ENCODE results near the gene ICE1. TPM values are rescaled to one million over a fixed set of nuclear protein-coding genes. Genes with fewer than 3 reads are reported as not detected.
"Not testable (repeated sequence)": the region's sequence is repeated elsewhere in the genome, so short reads cannot be mapped to it uniquely, and the experiment has no call there.

The ICE1 gene
- total RNA-seq, 1 donor = 11.6 TPM

DNA sequence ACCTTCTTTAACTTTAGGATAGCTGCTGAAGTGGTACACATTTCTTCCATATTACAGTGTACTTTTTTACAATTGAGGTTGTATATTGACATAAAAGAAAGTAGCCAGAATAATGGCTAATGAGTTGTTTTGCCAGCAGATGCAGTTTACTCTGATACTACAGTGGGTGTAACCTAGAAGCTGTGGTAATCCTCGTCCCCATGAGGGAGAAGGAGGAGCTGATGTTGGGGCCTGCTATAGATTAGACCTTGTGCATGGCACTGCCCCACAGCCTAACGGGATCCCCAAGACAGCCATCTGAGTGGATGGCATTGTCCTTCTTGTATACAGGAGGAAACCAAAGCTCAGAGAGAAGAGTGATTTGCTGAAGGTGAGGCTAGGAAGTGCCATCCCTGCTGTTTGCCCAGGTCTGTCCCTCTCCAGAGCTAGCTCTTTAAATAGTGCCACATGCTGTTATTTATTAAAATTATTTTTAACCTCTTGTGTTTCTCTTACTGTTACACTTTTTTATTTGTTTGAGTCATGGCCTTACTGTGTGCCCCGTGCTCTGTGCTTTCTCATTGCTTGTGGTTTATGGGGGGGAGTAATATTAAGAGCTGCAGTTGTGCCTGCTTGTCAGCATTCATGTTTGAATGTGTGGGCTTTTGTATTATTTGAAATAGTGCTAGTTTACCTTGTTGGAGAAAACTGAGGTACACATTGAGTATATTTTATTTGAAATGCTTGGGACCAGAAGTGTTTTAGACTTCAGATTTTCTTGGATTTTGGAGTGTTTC lies 65.3 kb downstream of the ICE1 start:
- DNase-seq (ENCODE audit: low read depth in 2 of 3, low spot score in 2 of 3) = no peak

DNA sequence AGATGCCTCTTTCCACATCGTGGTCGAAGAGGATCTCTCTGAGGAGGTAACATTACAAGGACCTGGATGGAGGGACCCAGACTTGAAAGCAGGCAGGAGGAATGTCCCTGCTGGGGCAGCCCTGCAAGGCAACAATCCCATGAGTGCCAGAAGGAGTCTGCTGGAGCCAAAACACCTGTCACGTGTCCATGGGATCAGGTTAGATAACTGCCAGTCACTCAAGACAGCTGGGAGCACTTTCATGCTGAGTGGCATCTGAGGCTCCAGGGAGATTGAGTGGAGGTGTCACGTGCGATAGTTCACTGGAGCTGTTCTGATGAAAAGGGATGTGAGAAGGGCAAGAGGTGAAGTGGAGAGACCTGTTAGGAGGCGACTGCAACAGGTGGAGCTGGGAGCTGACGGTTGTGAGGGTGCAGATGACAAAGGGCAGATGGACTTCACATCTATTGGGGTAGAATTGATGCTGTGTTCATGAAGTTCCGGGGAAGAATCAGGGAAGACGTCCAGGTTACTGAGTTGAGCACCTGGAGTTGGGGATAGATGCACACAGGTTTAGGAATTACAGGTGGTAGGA lies 68.4 kb downstream of the ICE1 start:
- no peak for DNase-seq (ENCODE audit: low read depth in 2 of 3, low spot score in 2 of 3)

DNA sequence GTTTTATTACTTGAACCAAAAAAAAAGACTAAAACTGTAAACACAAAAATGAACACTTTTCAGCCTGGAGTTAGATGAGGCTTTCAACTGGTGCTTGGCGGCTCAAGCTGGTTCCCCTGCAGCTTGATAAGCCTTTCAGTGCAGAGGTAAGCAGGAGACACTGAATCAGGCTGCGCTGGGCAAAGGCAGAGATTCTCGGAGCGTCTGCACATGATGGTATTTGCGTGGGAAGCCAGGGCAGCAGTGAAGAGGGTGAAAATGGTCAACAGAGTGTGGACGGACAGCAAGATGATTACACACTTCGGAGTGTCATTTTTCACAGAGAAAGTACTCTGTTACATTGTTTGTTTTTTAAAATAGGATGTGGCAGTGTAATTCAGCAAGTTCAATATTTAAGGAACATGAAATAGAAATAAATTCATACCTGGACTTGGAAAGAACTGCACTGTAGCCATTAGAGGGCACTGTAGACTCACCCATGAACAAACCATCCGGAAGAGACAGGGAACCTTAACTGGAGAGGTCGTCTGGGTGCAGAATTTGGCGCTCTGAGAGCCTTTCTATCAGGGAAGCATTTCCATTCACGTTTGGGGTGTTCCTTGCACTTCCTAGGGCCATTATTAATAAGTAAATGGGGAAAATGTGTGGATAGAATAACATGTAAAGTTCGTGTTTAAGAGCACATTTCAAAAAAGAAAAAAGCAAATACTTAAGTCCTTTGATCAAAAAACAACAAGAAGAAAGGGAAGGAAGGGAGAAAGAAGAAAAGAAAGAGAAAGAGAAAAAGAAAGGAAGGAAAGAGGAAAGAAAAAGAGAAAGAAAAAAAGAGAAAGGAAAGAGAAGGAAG lies 69.8 kb downstream of the ICE1 start:
- DNase-seq (ENCODE audit: low read depth in 2 of 3, low spot score in 2 of 3) = peak; percentile 21 to 81 (median 60)

DNA sequence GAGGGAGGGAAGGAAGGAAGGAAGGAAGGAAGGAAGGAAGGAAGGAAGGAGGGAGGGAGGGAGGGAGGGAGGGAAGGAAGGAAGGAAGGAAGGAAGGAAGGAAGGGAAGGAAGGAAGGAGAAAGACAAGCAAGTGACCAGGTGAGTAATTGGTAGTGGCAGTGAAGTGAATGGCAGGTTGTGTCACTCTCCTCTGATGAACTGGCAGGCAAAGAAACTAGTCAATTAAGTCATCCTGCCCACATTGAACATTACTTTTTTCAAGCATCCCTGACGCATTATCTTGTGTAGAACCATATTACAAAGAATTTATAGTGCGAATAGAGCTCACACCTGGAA lies 70.4 kb downstream of the ICE1 start:
- not testable (repeated sequence) for DNase-seq (ENCODE audit: low read depth in 2 of 3, low spot score in 2 of 3)

DNA sequence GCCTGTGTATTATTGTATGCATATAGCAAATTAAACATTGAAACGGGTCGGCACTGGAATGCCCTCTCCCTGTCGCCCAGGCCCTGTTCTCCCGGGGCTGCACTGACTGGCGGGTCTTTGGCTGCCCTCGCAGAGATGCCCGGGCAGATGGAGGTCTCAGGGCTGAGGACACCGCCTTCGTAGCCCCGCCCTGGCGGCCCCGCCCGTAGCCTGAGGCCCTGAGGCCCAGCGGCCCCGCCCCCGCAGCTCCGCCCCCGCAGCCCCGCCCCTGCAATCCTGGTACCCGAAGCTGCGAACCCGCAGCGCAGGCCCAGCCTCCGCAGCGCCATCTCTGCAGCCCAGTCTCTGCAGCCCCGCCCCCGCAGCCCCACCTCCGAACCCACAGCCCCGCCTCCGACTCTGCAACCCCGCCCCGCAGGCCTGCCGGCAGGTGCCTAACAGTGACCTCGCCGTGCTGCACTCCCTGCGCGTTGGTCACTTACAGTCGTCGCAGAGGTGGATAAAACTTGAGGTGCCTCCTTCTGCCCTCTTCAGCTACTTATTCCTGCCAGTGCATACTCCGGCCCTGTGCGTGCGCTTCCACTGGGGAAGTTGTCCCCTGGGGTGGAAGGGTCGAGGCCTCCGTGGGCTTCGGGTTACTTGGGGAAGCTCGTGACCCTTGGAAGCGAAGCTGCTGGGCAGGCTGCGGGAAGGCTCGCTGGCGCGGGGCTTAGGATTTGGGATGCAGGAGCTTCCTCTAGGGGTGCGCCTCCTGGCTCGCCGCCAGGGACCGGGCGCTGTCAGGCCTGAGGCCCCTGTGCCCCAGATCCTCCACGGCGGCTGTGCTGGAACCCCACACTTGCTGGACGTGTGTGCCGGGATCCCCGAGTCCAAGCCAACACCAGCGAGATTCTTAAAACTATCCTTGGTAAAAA lies 72.3 kb downstream of the ICE1 start:
- DNase-seq (ENCODE audit: low read depth in 2 of 3, low spot score in 2 of 3) = peak; percentile 66 to 80 (median 72)

DNA sequence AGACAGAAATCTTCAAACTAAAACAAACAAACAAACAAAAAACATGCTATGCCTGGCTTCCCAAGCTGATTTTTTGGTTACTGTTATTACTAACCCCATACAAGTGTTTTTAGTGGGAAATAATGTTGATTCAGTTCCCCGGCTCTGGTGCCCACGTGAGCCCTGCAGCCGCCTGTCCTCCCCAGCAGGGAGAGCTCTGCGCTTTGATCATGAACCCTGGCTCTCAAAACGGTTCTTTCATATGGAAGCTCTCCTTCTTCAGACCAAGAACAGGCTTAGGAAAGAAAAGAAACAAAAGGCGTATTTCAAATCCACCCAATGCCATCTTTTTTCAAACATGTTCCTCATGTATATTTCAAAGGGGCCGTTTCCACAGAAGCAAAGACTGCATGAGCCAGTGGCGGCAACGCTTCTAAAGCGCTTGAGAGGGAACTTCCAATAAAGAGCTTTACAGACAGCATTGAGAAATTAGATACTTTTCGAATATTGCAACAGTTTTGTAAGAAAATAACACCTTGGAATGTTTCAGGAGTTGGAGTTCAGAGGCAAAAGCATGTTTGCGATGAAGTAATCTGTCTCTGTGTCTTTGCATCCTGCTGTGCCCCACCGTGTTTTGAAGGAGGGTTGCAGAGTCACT lies 74.8 kb downstream of the ICE1 start:
- DNase-seq (ENCODE audit: low read depth in 2 of 3, low spot score in 2 of 3) = peak in 2 of 3 donors; percentile 37 to 57

DNA sequence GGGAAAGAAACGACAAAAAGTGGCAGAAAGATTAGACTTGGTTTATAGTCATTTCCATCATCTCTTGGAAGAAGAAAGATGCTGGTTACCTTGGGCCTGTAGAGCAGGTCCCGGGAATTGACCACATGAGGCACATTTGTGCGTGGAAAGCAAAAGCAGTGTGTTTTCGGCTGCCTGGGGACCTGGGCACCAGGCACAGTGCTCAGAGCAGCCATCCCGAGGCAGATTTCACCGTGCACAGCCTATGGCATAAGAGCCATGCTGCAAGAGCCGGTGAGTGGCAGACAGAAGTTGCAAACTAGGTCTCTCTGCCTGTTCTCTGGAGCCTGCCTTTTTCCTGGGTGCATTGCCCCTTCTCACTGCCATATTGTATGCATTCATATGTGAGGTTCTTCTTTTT lies 77.0 kb downstream of the ICE1 start:
- no peak for DNase-seq (ENCODE audit: low read depth in 2 of 3, low spot score in 2 of 3)

DNA sequence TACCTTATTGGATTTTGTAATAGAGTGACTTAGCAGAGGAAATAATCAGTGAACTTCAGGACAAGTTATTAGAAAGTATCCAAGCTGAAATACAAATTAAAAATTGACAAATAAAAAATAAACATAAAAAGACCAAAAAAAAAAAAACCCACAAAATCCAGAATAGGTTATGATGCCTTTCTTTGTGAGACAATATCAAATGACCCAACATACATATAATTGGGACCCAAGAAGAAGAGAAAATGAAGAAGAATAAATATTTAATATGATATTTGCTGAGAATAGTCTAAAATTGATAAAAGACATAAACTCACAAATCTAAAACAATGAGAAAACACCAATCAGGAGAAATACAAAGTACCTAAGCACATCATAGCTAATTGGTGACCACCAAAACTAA lies 81.8 kb downstream of the ICE1 start:
- DNase-seq (ENCODE audit: low read depth in 2 of 3, low spot score in 2 of 3) = no peak

DNA sequence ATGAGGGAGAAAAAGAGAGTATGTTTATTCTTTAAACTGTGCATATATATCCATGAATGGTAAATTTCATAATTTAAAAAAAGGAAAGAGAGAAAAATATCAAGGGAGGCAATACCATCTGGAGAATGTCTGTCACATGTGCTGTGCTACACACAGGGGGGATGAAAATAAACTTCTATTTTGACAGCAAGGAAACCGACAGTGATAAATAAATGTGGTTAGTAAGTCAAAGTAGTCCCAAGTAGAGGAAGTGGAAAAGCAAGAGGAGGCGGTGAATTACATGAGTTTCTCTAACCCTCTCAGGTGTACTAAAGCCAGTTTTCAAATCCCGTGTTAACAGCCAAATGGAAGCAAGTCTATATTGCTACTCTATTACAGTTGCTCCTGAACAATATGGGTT lies 83.3 kb downstream of the ICE1 start:
- DNase-seq (ENCODE audit: low read depth in 2 of 3, low spot score in 2 of 3) = peak in 1 of 3 donors; percentile 27

DNA sequence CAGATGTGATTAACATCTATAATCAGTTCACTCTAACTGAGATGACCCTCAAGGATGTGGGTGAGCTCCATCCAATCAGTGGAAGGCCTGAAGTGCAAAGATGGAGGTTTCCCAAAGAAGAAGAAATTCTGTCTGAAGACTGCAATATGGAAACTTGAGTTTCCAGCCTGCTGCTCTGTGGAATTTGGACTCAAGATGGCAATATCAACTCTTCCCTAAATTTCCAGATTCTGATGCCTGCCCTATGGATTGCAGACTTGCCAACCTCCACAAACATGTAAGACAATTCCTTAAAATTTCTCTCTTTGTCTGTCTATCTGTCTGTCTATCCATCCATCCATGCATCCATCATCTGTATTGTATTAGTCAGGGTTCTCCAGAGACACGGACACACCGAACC lies 85.9 kb downstream of the ICE1 start:
- no peak for DNase-seq (ENCODE audit: low read depth in 2 of 3, low spot score in 2 of 3)

DNA sequence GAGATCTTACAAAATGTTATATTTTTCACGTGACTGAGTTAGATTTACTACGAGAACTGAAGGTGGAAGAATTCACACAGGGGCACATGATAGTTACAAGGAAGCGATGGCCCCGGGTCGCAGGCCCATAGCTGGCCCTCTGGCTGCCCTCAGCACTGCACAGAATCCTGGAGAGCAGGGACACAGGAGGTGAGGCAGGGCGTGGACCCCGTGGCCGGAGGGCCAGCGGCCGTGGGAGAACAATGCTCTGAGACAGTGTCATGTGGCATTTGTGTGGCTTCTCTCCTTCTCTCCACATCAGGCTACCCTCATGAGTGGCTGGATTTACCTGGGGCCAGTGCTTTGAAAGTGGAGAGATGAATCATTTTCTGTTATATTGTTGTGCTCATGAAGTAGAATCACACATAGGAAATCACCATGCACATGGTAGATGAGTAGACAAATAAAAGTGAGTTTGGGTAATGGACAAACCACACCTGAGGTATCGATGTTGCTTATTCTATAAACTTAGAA lies 89.5 kb downstream of the ICE1 start:
- no peak for DNase-seq (ENCODE audit: low read depth in 2 of 3, low spot score in 2 of 3)

DNA sequence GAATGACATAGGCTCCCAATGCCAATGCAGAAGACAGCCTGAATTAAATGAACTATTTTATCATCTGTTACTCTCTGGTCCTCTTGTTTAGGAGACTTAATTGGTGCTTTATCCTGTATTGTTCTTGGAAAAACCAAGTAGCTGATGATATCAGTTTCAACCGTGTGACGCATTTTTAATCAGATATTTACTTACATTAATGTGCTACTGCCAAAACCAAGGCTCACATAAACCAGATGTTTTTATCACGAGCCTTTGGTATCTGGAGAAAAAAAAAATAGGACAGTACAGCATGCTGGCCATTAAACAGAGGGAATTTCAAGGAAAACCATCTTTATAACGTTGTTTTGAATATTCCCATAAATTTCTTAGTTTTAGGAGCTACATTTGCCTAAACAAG lies 90.1 kb downstream of the ICE1 start:
- no peak for DNase-seq (ENCODE audit: low read depth in 2 of 3, low spot score in 2 of 3)

DNA sequence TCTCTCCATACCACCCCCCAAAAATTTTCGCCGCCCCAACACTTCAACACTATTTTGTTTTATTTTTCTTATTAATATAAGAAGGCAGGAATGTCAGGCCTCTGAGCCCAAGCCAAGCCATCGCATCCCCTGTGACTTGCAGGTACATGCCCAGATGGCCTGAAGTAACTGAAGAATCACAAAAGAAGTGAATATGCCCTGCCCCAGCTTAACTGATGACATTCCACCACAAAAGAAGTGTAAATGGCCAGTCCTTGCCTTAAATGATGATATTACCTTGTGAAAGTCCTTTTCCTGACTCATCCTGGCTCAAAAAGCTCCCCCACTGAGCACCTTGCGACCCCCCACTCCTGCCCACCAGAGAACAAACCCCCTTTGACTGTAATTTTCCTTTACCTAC lies 98.1 kb downstream of the ICE1 start:
- not testable (repeated sequence) for DNase-seq (ENCODE audit: low read depth in 2 of 3, low spot score in 2 of 3)

DNA sequence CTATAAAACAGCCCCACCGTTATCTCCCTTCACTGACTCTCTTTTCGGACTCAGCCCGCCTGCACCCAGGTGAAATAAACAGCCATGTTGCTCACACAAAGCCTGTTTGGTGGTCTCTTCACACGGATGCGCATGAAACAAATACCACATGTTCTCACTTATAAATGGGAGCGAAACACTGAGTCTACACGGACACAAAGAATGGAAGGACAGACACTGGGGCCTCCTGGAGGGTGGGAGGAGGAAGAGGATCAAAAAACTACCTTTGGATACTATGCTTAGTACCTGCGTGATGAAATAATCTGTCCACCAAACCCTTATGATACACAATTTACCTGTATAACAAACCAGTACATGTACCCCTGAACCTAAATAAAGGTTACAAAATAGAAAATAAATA lies 98.6 kb downstream of the ICE1 start:
- DNase-seq (ENCODE audit: low read depth in 2 of 3, low spot score in 2 of 3) = no peak

DNA sequence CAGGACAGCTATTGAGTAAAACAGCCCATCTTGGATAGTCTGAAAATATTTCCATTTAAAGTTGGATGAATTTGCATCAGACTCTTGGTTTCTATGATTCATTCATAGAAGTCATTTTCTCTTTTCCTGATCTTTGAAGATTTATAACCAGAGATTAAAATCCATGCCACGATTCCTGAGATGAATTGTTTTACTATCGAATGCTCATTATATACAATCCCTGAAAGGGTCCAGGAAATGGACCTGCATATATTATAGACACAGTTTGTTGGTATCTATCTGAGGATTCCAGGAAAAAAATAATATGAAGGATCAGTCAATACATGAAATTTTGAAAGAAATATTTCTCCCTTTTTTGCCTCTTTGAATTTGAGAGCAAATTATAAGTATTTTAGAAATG lies 99.0 kb downstream of the ICE1 start:
- no peak for DNase-seq (ENCODE audit: low read depth in 2 of 3, low spot score in 2 of 3)

DNA sequence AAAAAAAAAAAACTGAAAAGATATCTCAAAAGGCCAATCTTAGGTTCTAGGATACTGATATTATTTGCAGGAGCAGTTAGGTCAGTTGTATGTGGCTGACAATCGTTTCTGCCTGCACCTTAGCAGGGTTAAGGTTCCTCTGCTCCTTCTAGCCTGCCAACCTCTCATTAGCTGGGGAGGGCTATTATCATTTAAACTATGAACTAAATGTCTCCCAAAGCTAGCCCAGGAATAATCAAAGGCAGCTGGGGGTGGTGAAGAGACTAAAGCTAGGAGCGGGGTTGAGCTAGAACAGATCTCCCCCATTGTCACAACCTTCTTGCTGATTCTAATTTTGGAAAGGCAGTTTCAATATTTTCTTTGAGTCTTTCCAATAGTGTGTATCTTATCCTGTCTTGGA lies 99.9 kb downstream of the ICE1 start:
- no peak for DNase-seq (ENCODE audit: low read depth in 2 of 3, low spot score in 2 of 3)

DNA sequence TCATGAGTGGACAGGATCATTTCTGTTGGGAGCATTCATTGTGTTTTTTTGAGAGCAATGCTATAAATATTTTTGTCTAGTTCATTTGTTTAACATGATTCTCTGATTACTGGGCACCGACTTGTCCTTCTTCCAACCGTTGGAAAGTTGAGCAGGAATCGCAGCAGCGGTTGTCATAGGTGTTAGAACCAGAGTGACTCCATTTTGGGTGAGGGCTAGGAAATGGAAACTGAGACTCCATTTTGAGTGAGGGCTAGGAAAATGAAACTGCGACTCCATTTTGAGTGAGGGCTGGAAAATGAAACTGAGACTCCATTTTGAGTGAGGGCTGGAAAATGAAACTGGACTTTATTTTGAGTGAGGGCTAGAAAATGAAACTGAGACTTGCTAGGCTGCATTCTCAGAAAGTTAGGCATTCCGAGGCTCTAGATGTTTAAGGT lies 100.6 kb downstream of the ICE1 start:
- DNase-seq (ENCODE audit: low read depth in 2 of 3, low spot score in 2 of 3) = peak; percentile 11 to 57 (median 16)

DNA sequence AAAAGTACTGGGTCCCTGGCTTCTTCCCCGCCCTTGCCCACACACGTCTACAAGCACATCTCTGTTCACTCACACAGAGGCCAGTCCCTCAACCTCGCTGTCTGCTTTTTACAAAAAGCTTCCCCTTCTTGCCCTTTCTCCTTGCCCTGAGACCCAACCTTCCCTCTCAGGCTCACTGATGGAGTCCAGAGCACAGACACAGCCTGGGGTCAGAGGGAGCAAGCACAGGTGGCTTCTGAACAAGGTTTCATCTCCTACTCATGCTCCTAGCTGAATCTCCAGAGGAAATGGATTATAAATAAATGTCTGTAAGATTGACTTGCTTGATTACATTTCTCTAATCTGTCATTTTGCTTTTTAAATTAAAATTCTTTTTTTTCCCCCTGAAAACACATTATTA lies 101.8 kb downstream of the ICE1 start:
- DNase-seq (ENCODE audit: low read depth in 2 of 3, low spot score in 2 of 3) = no peak

DNA sequence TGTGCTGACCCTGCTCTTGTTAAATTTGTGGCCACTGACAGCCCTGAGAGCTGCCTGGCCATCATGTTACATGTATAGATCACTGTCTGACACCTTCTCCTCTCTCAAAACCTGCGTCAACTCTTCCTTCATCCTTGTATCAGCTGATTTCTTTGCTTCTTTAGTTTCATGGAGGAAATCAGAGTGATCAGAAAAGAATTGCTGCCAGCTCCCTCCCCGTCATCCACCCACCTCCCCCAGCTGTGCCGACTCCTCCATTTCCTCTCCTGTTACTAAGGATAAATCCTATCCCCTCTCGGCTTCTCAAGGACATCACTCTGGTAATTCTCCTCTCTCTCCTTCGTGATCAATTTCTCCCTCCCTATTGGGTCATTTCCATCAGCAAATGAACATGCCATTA lies 108.9 kb downstream of the ICE1 start:
- no peak for DNase-seq (ENCODE audit: low read depth in 2 of 3, low spot score in 2 of 3)

Measured in hematopoietic multipotent progenitor cell (in vitro differentiated cells).